Fibroblast of pulmonary artery (primary cell): ENCODE measurements around the gene HP.
"Not testable (repeated sequence)": the region's sequence is repeated elsewhere in the genome, so short reads cannot be mapped to it uniquely, and the experiment has no call there.

Source experiments
- DNase-seq: peaks from one replicate; pipeline ENCODE4 v3.0.0-alpha.2; 2010; ENCODE audit warnings: low read depth
- H3K4me3 ChIP-seq: replicated peaks from 2 replicates; pipeline ENCODE4 v1.5.1; 2011; ENCODE audit warnings: low read depth, mild to moderate bottlenecking, control low read depth, low read length, moderate library complexity
- CTCF ChIP-seq: IDR thresholded peaks from 2 replicates; pipeline ENCODE4 v1.5.1; 2011; ENCODE audit warnings: mild to moderate bottlenecking, control low read depth, low read length, inconsistent platforms; ENCODE audit errors: missing control alignments

HP gene

GRCh38 chr16:72055911-72056310 lies 1.6 kb downstream of the HP start:
- DNase-seq = no peak
- no peak overlapping the region for H3K4me3 ChIP-seq
- TF ChIP-seq CTCF = no peak

DNA sequence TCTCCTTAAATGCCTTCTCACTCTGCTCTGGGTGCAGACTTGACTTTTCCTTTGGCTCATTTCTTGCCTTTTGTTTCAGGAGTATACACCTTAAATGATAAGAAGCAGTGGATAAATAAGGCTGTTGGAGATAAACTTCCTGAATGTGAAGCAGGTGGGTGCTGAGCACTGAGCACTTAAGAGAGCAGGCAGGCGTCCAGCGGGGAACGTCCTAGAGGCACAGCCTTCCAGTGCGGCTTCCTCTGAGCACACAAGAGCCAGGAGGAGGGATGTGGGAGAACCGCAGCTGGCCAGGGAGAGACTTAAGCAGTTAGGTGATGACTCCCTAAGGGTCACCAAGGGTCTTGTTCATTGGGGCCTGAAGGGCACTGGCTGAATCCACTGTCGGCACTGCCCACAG lies 3.0 kb downstream of the HP start:
- DNase-seq, H3K4me3 ChIP-seq: not testable (repeated sequence)

DNA sequence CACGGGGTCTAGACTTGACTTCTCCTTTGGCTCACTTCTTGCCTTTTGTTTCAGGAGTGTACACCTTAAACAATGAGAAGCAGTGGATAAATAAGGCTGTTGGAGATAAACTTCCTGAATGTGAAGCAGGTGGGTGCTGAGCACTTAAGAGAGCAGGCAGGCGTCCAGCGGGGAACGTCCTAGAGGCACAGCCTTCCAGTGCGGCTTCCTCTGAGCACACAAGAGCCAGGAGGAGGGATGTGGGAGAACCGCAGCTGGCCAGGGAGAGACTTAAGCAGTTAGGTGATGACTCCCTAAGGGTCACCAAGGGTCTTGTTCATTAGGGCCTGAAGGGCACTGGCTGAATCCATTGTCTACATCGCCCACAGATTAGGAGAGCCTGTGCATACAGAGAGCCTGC lies 4.8 kb downstream of the HP start:
- DNase-seq, H3K4me3 ChIP-seq: not testable (repeated sequence)

DNA sequence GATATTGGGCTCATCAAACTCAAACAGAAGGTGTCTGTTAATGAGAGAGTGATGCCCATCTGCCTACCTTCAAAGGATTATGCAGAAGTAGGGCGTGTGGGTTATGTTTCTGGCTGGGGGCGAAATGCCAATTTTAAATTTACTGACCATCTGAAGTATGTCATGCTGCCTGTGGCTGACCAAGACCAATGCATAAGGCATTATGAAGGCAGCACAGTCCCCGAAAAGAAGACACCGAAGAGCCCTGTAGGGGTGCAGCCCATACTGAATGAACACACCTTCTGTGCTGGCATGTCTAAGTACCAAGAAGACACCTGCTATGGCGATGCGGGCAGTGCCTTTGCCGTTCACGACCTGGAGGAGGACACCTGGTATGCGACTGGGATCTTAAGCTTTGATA lies 6.1 kb downstream of the HP start:
- no peak for TF ChIP-seq CTCF
- DNase-seq = no peak
- no peak overlapping the region for H3K4me3 ChIP-seq

DNA sequence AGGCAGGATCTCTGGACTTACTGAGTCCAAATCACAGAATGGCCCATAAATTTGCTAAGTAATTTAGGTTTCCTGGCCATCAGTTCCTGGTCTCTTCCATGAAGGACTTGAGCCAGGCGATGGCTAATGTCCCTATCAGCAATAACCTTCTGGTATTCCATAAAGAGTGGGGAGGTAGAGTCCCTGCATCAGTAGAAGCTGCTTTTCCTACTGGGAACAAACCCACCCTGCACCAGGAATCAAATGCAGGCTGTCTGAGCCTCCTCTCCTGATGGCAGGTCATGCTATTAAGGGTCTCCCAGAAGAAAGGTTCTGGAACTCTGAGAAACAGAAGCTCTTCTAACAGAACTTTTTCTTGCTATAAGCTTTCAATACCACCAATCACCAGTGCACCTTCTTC lies 7.3 kb downstream of the HP start:
- H3K4me3 ChIP-seq = no peak overlapping the region
- no peak for TF ChIP-seq CTCF
- no peak for DNase-seq

GRCh38 chr16:72064361-72064894 lies 10.1 kb downstream of the HP start:
- TF ChIP-seq CTCF = no peak
- no peak overlapping the region for H3K4me3 ChIP-seq
- no peak for DNase-seq

GRCh38 chr16:72066747-72067146 lies 12.4 kb downstream of the HP start:
- H3K4me3 ChIP-seq = no peak overlapping the region
- peak; percentile 64 for DNase-seq
- peak; percentile 73 for TF ChIP-seq CTCF

- TF ChIP-seq CTCF = no peak
- no peak overlapping the region for H3K4me3 ChIP-seq
- no peak for DNase-seq
Measured at GRCh38 chr16:72068930-72069329, 14.6 kb downstream of the HP start.
